ES-I3 (cell line): ENCODE measurements around the gene KLC3.

Source experiments
- H3K36me3 ChIP-seq: 2 replicates; pipeline ENCODE4 v1.6.1; 2013; ENCODE audit warnings: mild to moderate bottlenecking, low read length, control low read depth, moderate library complexity; ENCODE audit not compliant: insufficient read depth
- H3K4me1 ChIP-seq: 2 replicates; pipeline ENCODE4 v1.6.1; 2013; ENCODE audit warnings: mild to moderate bottlenecking, control low read depth, low read length; ENCODE audit not compliant: insufficient read depth
- H3K9ac ChIP-seq: 2 replicates; pipeline ENCODE4 v1.6.1; 2013; ENCODE audit warnings: low read depth, mild to moderate bottlenecking, low read length, moderate library complexity
- H3K9me3 ChIP-seq: 2 replicates; pipeline ENCODE4 v1.6.1; 2013; ENCODE audit warnings: mild to moderate bottlenecking, low read length, moderate library complexity; ENCODE audit not compliant: control insufficient read depth, insufficient read depth

The KLC3 gene

GRCh38 chr19:45348367-45349125 is 8.0 kb downstream of the KLC3 start:
- Histone ChIP-seq H3K4me1 (no peaks in the 10 kb centered on the region), H3K9me3 (no peaks in the 10 kb centered on the region), H3K9ac (no peak overlapping the region), H3K36me3 (peaks cover 6% of the 10 kb centered on the region)

GRCh38 chr19:45349126-45349415 is 8.5 kb downstream of the KLC3 start:
- H3K9ac ChIP-seq, result no peak overlapping the region
- H3K36me3 ChIP-seq, result peaks cover 6% of the 10 kb centered on the region
- no peaks in the 10 kb centered on the region for H3K9me3 ChIP-seq
- no peaks in the 10 kb centered on the region for H3K4me1 ChIP-seq

GRCh38 chr19:45349430-45349941 is 8.9 kb downstream of the KLC3 start:
- no peaks in the 10 kb centered on the region for H3K4me1 ChIP-seq
- H3K36me3 ChIP-seq, result peaks cover 6% of the 10 kb centered on the region
- no peaks in the 10 kb centered on the region for H3K9me3 ChIP-seq
- H3K9ac ChIP-seq, result no peak overlapping the region

GRCh38 chr19:45350477-45351058 is 10.0 kb downstream of the KLC3 start:
- Histone ChIP-seq H3K36me3 (peaks cover 6% of the 10 kb centered on the region), H3K9ac (no peak overlapping the region), H3K4me1 (no peaks in the 10 kb centered on the region), H3K9me3 (no peaks in the 10 kb centered on the region)

GRCh38 chr19:45351401-45351952 is 10.9 kb downstream of the KLC3 start:
- no peak overlapping the region for H3K9ac ChIP-seq
- no peaks in the 10 kb centered on the region for H3K9me3 ChIP-seq
- H3K36me3 ChIP-seq, result peaks cover 8% of the 10 kb centered on the region
- H3K4me1 ChIP-seq, result no peaks in the 10 kb centered on the region

- Histone ChIP-seq H3K9me3 (no peaks in the 10 kb centered on the region), H3K36me3 (peaks cover 8% of the 10 kb centered on the region), H3K9ac (no peak overlapping the region), H3K4me1 (no peaks in the 10 kb centered on the region)
Observed at GRCh38 chr19:45352062-45352461, 11.5 kb downstream of the KLC3 start.

GRCh38 chr19:45352471-45352870 is 11.9 kb downstream of the KLC3 start:
- no peaks in the 10 kb centered on the region for H3K4me1 ChIP-seq
- no peak overlapping the region for H3K9ac ChIP-seq
- H3K9me3 ChIP-seq, result no peaks in the 10 kb centered on the region
- peaks cover 8% of the 10 kb centered on the region for H3K36me3 ChIP-seq

GRCh38 chr19:45352914-45353796 is 12.6 kb downstream of the KLC3 start:
- Histone ChIP-seq H3K36me3 (peaks cover 8% of the 10 kb centered on the region), H3K9me3 (no peaks in the 10 kb centered on the region), H3K4me1 (no peaks in the 10 kb centered on the region), H3K9ac (no peak overlapping the region)

GRCh38 chr19:45354241-45354842 is 13.8 kb downstream of the KLC3 start:
- H3K9ac ChIP-seq, result no peak overlapping the region
- H3K36me3 ChIP-seq, result peaks cover 10% of the 10 kb centered on the region; the same call in 1 of the 2 replicates

GRCh38 chr19:45355402-45355801 is 14.9 kb downstream of the KLC3 start:
- H3K9ac ChIP-seq, result no peak overlapping the region
- H3K4me1 ChIP-seq, result no peaks in the 10 kb centered on the region
- peaks cover 15% of the 10 kb centered on the region; the same call in 1 of the 2 replicates for H3K36me3 ChIP-seq
- H3K9me3 ChIP-seq, result no peaks in the 10 kb centered on the region

More at GRCh38 chr19:45354241-45354842, 13.8 kb downstream of the KLC3 start:
- Histone ChIP-seq H3K4me1 (no peaks in the 10 kb centered on the region), H3K9me3 (no peaks in the 10 kb centered on the region)

GRCh38 chr19:45355910-45356309 is 15.4 kb downstream of the KLC3 start:
- no peak overlapping the region for H3K9ac ChIP-seq
- no peaks in the 10 kb centered on the region for H3K9me3 ChIP-seq
- H3K4me1 ChIP-seq, result no peaks in the 10 kb centered on the region
- peaks cover 15% of the 10 kb centered on the region; the same call in 1 of the 2 replicates for H3K36me3 ChIP-seq

GRCh38 chr19:45356760-45357444 is 16.4 kb downstream of the KLC3 start:
- peaks cover 15% of the 10 kb centered on the region; the same call in 1 of the 2 replicates for H3K36me3 ChIP-seq
- no peak overlapping the region for H3K9ac ChIP-seq

GRCh38 chr19:45357445-45357783 is 16.9 kb downstream of the KLC3 start:
- no peak overlapping the region for H3K9ac ChIP-seq
- no peaks in the 10 kb centered on the region for H3K9me3 ChIP-seq
- H3K36me3 ChIP-seq, result peaks cover 11% of the 10 kb centered on the region; the same call in 1 of the 2 replicates
- no peaks in the 10 kb centered on the region for H3K4me1 ChIP-seq

More at GRCh38 chr19:45356760-45357444, 16.4 kb downstream of the KLC3 start:
- no peaks in the 10 kb centered on the region for H3K9me3 ChIP-seq
- no peaks in the 10 kb centered on the region for H3K4me1 ChIP-seq
